GM23248 (cell line): Measurements from ENCODE around the gene EEF1AKMT2. TPM values are rescaled to one million over a fixed set of nuclear protein-coding genes. Genes with fewer than 3 reads are reported as not detected.
A peak's percentile ranks its signal among the peaks of the same experiment; 100 is the strongest.

ENCODE experiments used
- DNase-seq: peaks from one replicate; pipeline ENCODE4 v3.0.0-alpha.2; 2015
- H2AFZ ChIP-seq: fragments of 200-600 bp; sonication (generic); 2 replicates; pipeline ENCODE4 v1.6.1; 2016; ENCODE audit warnings: antibody characterized with exemption
- H3F3A ChIP-seq: fragments of 200-600 bp; sonication (generic); 2 replicates; pipeline ENCODE4 v1.6.1; 2016; ENCODE audit warnings: mild to moderate bottlenecking, antibody characterized with exemption, mixed run types; ENCODE audit not compliant: insufficient read depth
- H3K27ac ChIP-seq: fragments of 200-600 bp; sonication (generic); 2 replicates; pipeline ENCODE4 v1.5.1; 2016; ENCODE audit warnings: mild to moderate bottlenecking
- H3K27me3 ChIP-seq: fragments of 200-600 bp; sonication (generic); replicated peaks from 2 replicates; pipeline ENCODE4 v1.6.1; 2016; ENCODE audit warnings: mild to moderate bottlenecking; ENCODE audit not compliant: insufficient read depth
- H3K36me3 ChIP-seq: fragments of 200-600 bp; sonication (generic); 2 replicates; pipeline ENCODE4 v1.6.1; 2016; ENCODE audit warnings: low read depth, mild to moderate bottlenecking
- H3K4me1 ChIP-seq: fragments of 200-600 bp; sonication (generic); 2 replicates; pipeline ENCODE4 v1.6.1; 2016; ENCODE audit warnings: mild to moderate bottlenecking; ENCODE audit not compliant: insufficient read depth
- H3K4me2 ChIP-seq: fragments of 200-600 bp; sonication (generic); one replicate; pipeline ENCODE4 v1.6.1; 2016; ENCODE audit warnings: mild to moderate bottlenecking; ENCODE audit not compliant: unreplicated experiment
- H3K4me3 ChIP-seq: fragments of 200-600 bp; sonication (generic); 2 replicates; pipeline ENCODE4 v1.5.1; 2016; ENCODE audit warnings: mild to moderate bottlenecking
- H3K79me2 ChIP-seq: fragments of 200-600 bp; sonication (generic); 2 replicates; pipeline ENCODE4 v1.6.1; 2016; ENCODE audit warnings: mild to moderate bottlenecking; ENCODE audit not compliant: insufficient read depth
- H3K9ac ChIP-seq: fragments of 200-600 bp; sonication (generic); 2 replicates; pipeline ENCODE4 v1.6.1; 2016; ENCODE audit warnings: mild to moderate bottlenecking
- H3K9me2 ChIP-seq: fragments of 200-600 bp; sonication (generic); 2 replicates; pipeline ENCODE4 v1.6.1; 2016; ENCODE audit warnings: mixed run types, mild to moderate bottlenecking, moderate library complexity; ENCODE audit not compliant: insufficient read depth
- H3K9me3 ChIP-seq: fragments of 200-600 bp; sonication (generic); one replicate; pipeline ENCODE4 v1.6.1; 2017; ENCODE audit warnings: low read depth
- H4K20me1 ChIP-seq: fragments of 200-600 bp; sonication (generic); 2 replicates; pipeline ENCODE4 v1.6.0; 2016; ENCODE audit not compliant: insufficient read depth
- EZH2 ChIP-seq: fragments of 200-600 bp; sonication (generic); IDR thresholded peaks from 2 replicates; pipeline ENCODE4 v1.6.1; 2018; ENCODE audit warnings: antibody characterized with exemption, mild to moderate bottlenecking; ENCODE audit not compliant: insufficient read depth, poor library complexity, severe bottlenecking
- EZH2phosphoT487 ChIP-seq: fragments of 200-600 bp; sonication (generic); IDR thresholded peaks from 2 replicates; pipeline ENCODE4 v1.6.1; 2018; ENCODE audit warnings: antibody characterized with exemption, moderate library complexity, mild to moderate bottlenecking, low read depth; ENCODE audit not compliant: insufficient read depth
- WGBS, 2 experiments: methylation state at CpG; one replicate each; pipeline ENCODE4 v1.1.6; 2015 to 2017; ENCODE audit warnings: low lambda C conversion rate in 2 of 2, low coverage in 1 of 2; ENCODE audit errors: missing lambda C conversion rate in 2 of 2; 5-methylcytosine and 5-hydroxymethylcytosine counted together
- in situ Hi-C: fragments of 300-500 bp; cut with MboI; formaldehyde crosslinking; loops from 2 replicates; pipeline ENCODE4 v1.15.0; 2020
- polyA plus RNA-seq: library from polyadenylated mRNA; unstranded; fragments of >200 nt; fragmentation: Nextera tagmentation; extraction: Ambion mirVana; gene quantifications from 2 replicates; pipeline ENCODE4 v1.2.1, GENCODE V29; 2016
- total RNA-seq: library from RNA; depleted of rRNA; stranded (reverse); fragments of >200 nt; shearing (Covaris generic); gene quantifications from 2 replicates; pipeline ENCODE4 v1.2.3, GENCODE V29; 2014

Gene EEF1AKMT2
- total and polyA plus RNA-seq, 2 experiments from 2014 or later, result 24.0 to 27.4 TPM

DNA sequence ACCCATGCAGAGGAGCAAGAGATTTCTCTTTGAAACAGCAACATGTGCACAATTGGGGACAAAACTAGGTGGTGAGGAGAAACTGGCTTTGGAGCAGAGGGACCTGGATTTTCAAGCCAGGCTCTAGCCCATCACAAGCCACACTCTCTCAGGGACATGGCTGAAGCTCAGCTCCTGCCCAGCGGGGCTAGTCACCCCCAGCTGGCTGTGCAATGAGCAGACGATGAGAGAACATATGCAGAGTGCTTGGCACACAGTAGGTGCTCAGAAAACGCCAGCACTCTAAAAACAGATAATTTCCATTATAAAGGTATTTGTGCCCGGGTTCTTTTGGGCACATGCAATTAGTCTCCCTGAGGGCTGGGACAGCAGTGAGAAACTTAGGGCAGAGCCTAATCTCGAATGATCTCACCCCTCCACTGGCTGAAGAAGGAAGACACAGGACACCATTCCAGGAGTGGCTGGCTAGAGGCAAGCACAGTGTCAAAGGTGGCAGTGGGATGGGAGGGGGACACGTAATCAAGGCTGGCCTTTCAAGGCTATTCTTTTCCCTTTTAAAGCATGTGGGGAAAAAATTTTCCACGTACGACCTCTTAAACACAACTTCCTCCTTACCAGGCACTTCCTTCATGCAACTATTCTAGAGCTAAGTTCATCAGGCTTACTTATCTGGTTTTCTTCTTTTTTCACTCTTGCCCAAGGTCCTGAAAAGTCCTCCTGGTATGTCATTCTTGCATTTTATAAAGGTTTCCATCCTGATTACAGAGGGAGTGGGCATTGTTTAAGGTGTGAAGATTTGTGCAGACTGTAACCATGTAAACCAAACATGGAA lies 62.6 kb downstream of the EEF1AKMT2 start:
- Histone ChIP-seq H3K27me3 (no peaks in the 10 kb centered on the region), H3K9me3 (no peaks in the 10 kb centered on the region), H3K9ac (no peak overlapping the region), H3K4me1 (peaks cover 11% of the 10 kb centered on the region), H3K9me2 (no peaks in the 10 kb centered on the region), H4K20me1 (no peaks in the 10 kb centered on the region), H3K4me2 (peak overlapping the region; percentile 40), H2AFZ (no peak overlapping the region), H3K4me3 (no peak overlapping the region), H3K36me3 (no peaks in the 10 kb centered on the region), H3K79me2 (peaks cover 12% of the 10 kb centered on the region), H3K27ac (no peak overlapping the region), H3F3A (peaks cover 14% of the 10 kb centered on the region; the same call in 1 of the 2 replicates)
- DNase-seq, result no peak
- in situ Hi-C loops, result no loop called here
- WGBS, 2 experiments, result 86 to 90% methylated on average over 8 of the region's 8 CpGs
- TF ChIP-seq EZH2phosphoT487 (no peak), EZH2 (no peak)

- Histone ChIP-seq H3K4me1 (peaks cover 19% of the 10 kb centered on the region), H3K79me2 (peaks cover 9% of the 10 kb centered on the region), H3K36me3 (no peaks in the 10 kb centered on the region), H3K9me2 (no peaks in the 10 kb centered on the region), H3K4me3 (no peak overlapping the region), H3F3A (peaks cover 19% of the 10 kb centered on the region), H3K9me3 (no peaks in the 10 kb centered on the region), H3K27me3 (no peaks in the 10 kb centered on the region), H2AFZ (no peak overlapping the region), H4K20me1 (no peaks in the 10 kb centered on the region), H3K4me2 (peak overlapping the region; percentile 40), H3K27ac (peak overlapping the region; percentile 40), H3K9ac (no peak overlapping the region)
- peak; percentile 63 for DNase-seq
- TF ChIP-seq EZH2phosphoT487 (no peak), EZH2 (no peak)
- in situ Hi-C loops, result no loop called here
- WGBS, 2 experiments, result 29 to 36% methylated on average over 14 of the region's 14 CpGs
Measured at GRCh38 chr10:124728071-124728829, 63.4 kb downstream of the EEF1AKMT2 start.

DNA sequence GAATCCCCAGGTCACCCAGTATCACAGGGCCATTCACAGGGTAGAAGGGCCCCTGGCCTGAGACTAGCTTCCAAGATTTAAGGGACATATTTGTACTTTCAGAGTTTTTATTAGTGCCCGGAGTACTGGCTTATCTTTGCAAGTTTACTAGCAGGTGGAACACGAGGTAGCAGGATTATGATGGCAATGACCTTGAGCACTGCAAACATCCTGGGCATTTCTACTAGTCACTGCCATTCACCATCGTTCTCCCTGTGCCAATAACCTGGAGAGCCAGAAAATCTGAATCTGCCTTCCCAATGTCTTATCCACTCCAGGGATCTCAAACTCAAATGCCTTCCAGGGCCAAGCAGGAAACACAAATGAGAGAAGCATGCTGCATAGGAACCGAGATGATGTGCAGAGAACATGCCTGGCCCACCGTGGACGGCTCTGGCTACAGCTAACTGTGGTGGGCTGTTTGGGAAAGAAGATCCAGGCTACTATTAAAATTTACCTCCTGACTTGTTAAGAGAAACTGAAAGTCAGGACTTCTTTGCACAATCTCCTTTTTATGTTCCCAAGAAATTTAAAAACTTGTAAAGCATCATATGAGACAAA lies 64.2 kb downstream of the EEF1AKMT2 start:
- Histone ChIP-seq H3F3A (peaks cover 23% of the 10 kb centered on the region), H4K20me1 (no peaks in the 10 kb centered on the region), H3K27me3 (no peaks in the 10 kb centered on the region), H3K4me1 (peaks cover 25% of the 10 kb centered on the region), H3K9me2 (no peaks in the 10 kb centered on the region), H3K9ac (no peak overlapping the region), H3K27ac (no peak overlapping the region), H3K9me3 (no peaks in the 10 kb centered on the region), H3K4me3 (no peak overlapping the region), H2AFZ (no peak overlapping the region), H3K79me2 (peaks cover 9% of the 10 kb centered on the region), H3K36me3 (no peaks in the 10 kb centered on the region), H3K4me2 (peak overlapping the region; percentile 10)
- no peak for TF ChIP-seq EZH2phosphoT487
- no peak for TF ChIP-seq EZH2
- in situ Hi-C loops, result no loop called here
- WGBS, 2 experiments, result 78 to 82% methylated on average over 6 of the region's 6 CpGs
- no peak for DNase-seq

DNA sequence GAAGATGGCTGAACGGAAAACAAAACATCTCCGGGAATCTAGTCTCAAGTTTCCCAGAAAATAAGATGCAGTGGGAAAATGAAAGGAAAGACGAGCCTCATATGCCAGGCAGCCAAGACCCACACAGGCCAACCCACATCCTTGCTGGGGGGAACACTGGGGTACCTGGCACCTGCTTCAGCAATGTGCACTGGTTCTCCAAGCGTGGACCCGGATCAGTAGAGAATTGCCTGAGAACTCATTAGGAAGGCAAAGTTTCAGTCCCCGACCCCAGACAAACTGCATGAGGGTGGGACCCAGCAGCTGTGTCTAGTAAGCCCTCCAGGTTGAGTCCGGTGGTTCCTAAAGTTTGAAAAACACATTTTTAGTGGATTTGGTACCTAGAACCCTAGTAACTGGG lies 65.9 kb downstream of the EEF1AKMT2 start:
- TF ChIP-seq EZH2 (no peak), EZH2phosphoT487 (no peak)
- no peak overlapping the region for H3K4me2 ChIP-seq
- no peak overlapping the region for H3K4me3 ChIP-seq
- peaks cover 23% of the 10 kb centered on the region for H3F3A ChIP-seq
- H3K36me3 ChIP-seq, result no peaks in the 10 kb centered on the region
- H3K27me3 ChIP-seq, result no peaks in the 10 kb centered on the region
- no peak overlapping the region for H3K9ac ChIP-seq
- no peak for DNase-seq
- no peaks in the 10 kb centered on the region for H4K20me1 ChIP-seq
- H3K9me3 ChIP-seq, result no peaks in the 10 kb centered on the region
- H3K9me2 ChIP-seq, result no peaks in the 10 kb centered on the region
- H3K27ac ChIP-seq, result no peak overlapping the region
- in situ Hi-C loops, result no loop called here
- H3K79me2 ChIP-seq, result peaks cover 9% of the 10 kb centered on the region
- 83 to 94% methylated on average over 7 of the region's 7 CpGs for WGBS, 2 experiments
- peaks cover 25% of the 10 kb centered on the region for H3K4me1 ChIP-seq
- no peak overlapping the region for H2AFZ ChIP-seq
